ENCODE data around the gene MECP2.

- TF ChIP-seq, protein P1, sequence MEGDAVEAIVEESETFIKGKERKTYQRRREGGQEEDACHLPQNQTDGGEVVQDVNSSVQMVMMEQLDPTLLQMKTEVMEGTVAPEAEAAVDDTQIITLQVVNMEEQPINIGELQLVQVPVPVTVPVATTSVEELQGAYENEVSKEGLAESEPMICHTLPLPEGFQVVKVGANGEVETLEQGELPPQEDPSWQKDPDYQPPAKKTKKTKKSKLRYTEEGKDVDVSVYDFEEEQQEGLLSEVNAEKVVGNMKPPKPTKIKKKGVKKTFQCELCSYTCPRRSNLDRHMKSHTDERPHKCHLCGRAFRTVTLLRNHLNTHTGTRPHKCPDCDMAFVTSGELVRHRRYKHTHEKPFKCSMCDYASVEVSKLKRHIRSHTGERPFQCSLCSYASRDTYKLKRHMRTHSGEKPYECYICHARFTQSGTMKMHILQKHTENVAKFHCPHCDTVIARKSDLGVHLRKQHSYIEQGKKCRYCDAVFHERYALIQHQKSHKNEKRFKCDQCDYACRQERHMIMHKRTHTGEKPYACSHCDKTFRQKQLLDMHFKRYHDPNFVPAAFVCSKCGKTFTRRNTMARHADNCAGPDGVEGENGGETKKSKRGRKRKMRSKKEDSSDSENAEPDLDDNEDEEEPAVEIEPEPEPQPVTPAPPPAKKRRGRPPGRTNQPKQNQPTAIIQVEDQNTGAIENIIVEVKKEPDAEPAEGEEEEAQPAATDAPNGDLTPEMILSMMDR (IDR thresholded peaks at IDR 0.05): no peak
- TF ChIP-seq POLR2A (IDR thresholded peaks at IDR 0.05): no peak
Observed at GRCh38 chrX:154077101-154077500, 20.4 kb downstream of the MECP2 start.

All from right lobe of liver (tissue), 4 donors.